HG03378 (cell line): ENCODE measurements around the gene RGS11.
"Not testable (repeated sequence)": the region's sequence is repeated elsewhere in the genome, so short reads cannot be mapped to it uniquely, and the experiment has no call there.

Source experiments
- ATAC-seq: cut with Tn5 transposase; IDR thresholded peaks from one replicate; pipeline ENCODE4 v1.9.1; 2021; ENCODE audit warnings: mild to moderate bottlenecking, moderate library complexity; ENCODE audit not compliant: unreplicated experiment

The RGS11 gene

GRCh38 chr16:264440-264951 is 11.2 kb downstream of the RGS11 start:
- no peak for ATAC-seq

GRCh38 chr16:263944-264343 is 11.8 kb downstream of the RGS11 start:
- no peak for ATAC-seq

GRCh38 chr16:263182-263774 is 12.5 kb downstream of the RGS11 start:
- no peak for ATAC-seq

- no peak for ATAC-seq
Observed at GRCh38 chr16:262121-262745, 13.5 kb downstream of the RGS11 start.

GRCh38 chr16:261031-261691 is 14.6 kb downstream of the RGS11 start:
- no peak for ATAC-seq

- no peak for ATAC-seq
Observed at GRCh38 chr16:260326-260725, 15.4 kb downstream of the RGS11 start.

- no peak for ATAC-seq
Observed at GRCh38 chr16:259814-260253, 15.9 kb downstream of the RGS11 start.

GRCh38 chr16:259226-259625 is 16.5 kb downstream of the RGS11 start:
- ATAC-seq, result no peak

GRCh38 chr16:258091-258490 is 17.7 kb downstream of the RGS11 start:
- ATAC-seq, result not testable (repeated sequence)

- no peak for ATAC-seq
Observed at GRCh38 chr16:255183-255582, 20.6 kb downstream of the RGS11 start.

- ATAC-seq, result no peak
Observed at GRCh38 chr16:254461-254860, 21.3 kb downstream of the RGS11 start.

GRCh38 chr16:253833-254232 is 21.9 kb downstream of the RGS11 start:
- no peak for ATAC-seq

- no peak for ATAC-seq
Observed at GRCh38 chr16:252366-253337, 23.1 kb downstream of the RGS11 start.

GRCh38 chr16:249431-249830 is 26.3 kb downstream of the RGS11 start:
- no peak for ATAC-seq

- no peak for ATAC-seq
Observed at GRCh38 chr16:247027-247426, 28.7 kb downstream of the RGS11 start.

GRCh38 chr16:245105-245504 is 30.6 kb downstream of the RGS11 start:
- no peak for ATAC-seq

- no peak for ATAC-seq
Observed at GRCh38 chr16:243348-243747, 32.4 kb downstream of the RGS11 start.

- no peak for ATAC-seq
Observed at GRCh38 chr16:242281-242680, 33.5 kb downstream of the RGS11 start.

GRCh38 chr16:240559-240958 is 35.2 kb downstream of the RGS11 start:
- no peak for ATAC-seq

- ATAC-seq, result no peak
Observed at GRCh38 chr16:239948-240277, 35.8 kb downstream of the RGS11 start.
